HPDE6-E6E7 (cell line): ENCODE results near the gene MTG2.
"Not testable (repeated sequence)": the region's sequence is repeated elsewhere in the genome, so short reads cannot be mapped to it uniquely, and the experiment has no call there.

Source experiments
- DNase-seq: peaks from one replicate; pipeline ENCODE4 v3.0.0; 2011; ENCODE audit warnings: missing footprints; ENCODE audit errors: extremely low spot score

Gene MTG2

GRCh38 chr20:62146019-62146755 lies 36.6 kb upstream of the MTG2 start:
- no peak for DNase-seq

- DNase-seq: no peak
These were observed 35.7 kb upstream of the MTG2 start for GRCh38 chr20:62147125-62147524.

- no peak for DNase-seq
These were observed 35.3 kb upstream of the MTG2 start for GRCh38 chr20:62147528-62147927.

- not testable (repeated sequence) for DNase-seq
These were observed 34.4 kb upstream of the MTG2 start for GRCh38 chr20:62148383-62148782.

GRCh38 chr20:62148908-62149314 lies 33.9 kb upstream of the MTG2 start:
- DNase-seq: no peak

- DNase-seq: peak; percentile 90
These were observed 33.1 kb upstream of the MTG2 start for GRCh38 chr20:62149532-62150309.

GRCh38 chr20:62150310-62150575 lies 32.6 kb upstream of the MTG2 start:
- no peak for DNase-seq

GRCh38 chr20:62151225-62151624 lies 31.6 kb upstream of the MTG2 start:
- DNase-seq: no peak

- DNase-seq: no peak
These were observed 30.9 kb upstream of the MTG2 start for GRCh38 chr20:62151835-62152364.

GRCh38 chr20:62155428-62156253 lies 27.2 kb upstream of the MTG2 start:
- DNase-seq: no peak

GRCh38 chr20:62156254-62156556 lies 26.6 kb upstream of the MTG2 start:
- DNase-seq: no peak

GRCh38 chr20:62156592-62157386 lies 26.0 kb upstream of the MTG2 start:
- no peak for DNase-seq

GRCh38 chr20:62157387-62158087 lies 25.3 kb upstream of the MTG2 start:
- DNase-seq: no peak

GRCh38 chr20:62158088-62158400 lies 24.8 kb upstream of the MTG2 start:
- DNase-seq: no peak

- DNase-seq: no peak
These were observed 24.3 kb upstream of the MTG2 start for GRCh38 chr20:62158541-62158940.

GRCh38 chr20:62159052-62159451 lies 23.8 kb upstream of the MTG2 start:
- DNase-seq: no peak

- DNase-seq: peak; percentile 98
These were observed 23.0 kb upstream of the MTG2 start for GRCh38 chr20:62159839-62160238.

- DNase-seq: no peak
These were observed 22.6 kb upstream of the MTG2 start for GRCh38 chr20:62160253-62160652.

- DNase-seq: no peak
These were observed 22.0 kb upstream of the MTG2 start for GRCh38 chr20:62160876-62161275.

- DNase-seq: peak; percentile 100
These were observed 21.5 kb upstream of the MTG2 start for GRCh38 chr20:62161347-62161746.

GRCh38 chr20:62162765-62163484 lies 19.9 kb upstream of the MTG2 start:
- DNase-seq: no peak
